HepG2 (cell line): ENCODE measurements around the gene NMNAT1. TPM values are rescaled to one million over a fixed set of nuclear protein-coding genes. Genes with fewer than 3 reads are reported as not detected.

ENCODE experiments used
- CBFB ChIP-seq: sonication (generic); formaldehyde crosslinking; IDR thresholded peaks from 2 replicates; pipeline ENCODE4 v1.4.0; 2020; ENCODE audit warnings: missing genetic modification reagents
- HHEX ChIP-seq: IDR thresholded peaks from 2 replicates; pipeline ENCODE4 v1.6.1; 2016; ENCODE audit warnings: control low read depth
- KDM5B ChIP-seq: sonication (generic); formaldehyde crosslinking; IDR thresholded peaks from 2 replicates; pipeline ENCODE4 v1.4.0; 2020; ENCODE audit warnings: missing genetic modification reagents, mild to moderate bottlenecking, borderline replicate concordance
- MED8 ChIP-seq: sonication (generic); formaldehyde crosslinking; IDR thresholded peaks from 2 replicates; pipeline ENCODE4 v1.8.1; 2023; ENCODE audit warnings: mild to moderate bottlenecking, missing genetic modification reagents; ENCODE audit not compliant: insufficient replicate concordance
- REPIN1 ChIP-seq: sonication (generic); formaldehyde crosslinking; IDR thresholded peaks from 2 replicates; pipeline ENCODE4 v1.8.0; 2022; ENCODE audit warnings: missing genetic modification reagents, low read depth, mild to moderate bottlenecking, borderline replicate concordance
- RFX5 ChIP-seq: IDR thresholded peaks from 2 replicates; pipeline ENCODE4 v1.6.1; 2011; ENCODE audit warnings: low read depth, low read length, improper control_type of control experiment
- RFXANK ChIP-seq: IDR thresholded peaks from 2 replicates; pipeline ENCODE4 v1.6.1; 2016
- SMC3 ChIP-seq: IDR thresholded peaks from 2 replicates; pipeline ENCODE4 v1.6.1; 2011; ENCODE audit warnings: low read length, improper control_type of control experiment
- SRSF4 ChIP-seq: fragments of 200-400 bp; formaldehyde crosslinking; IDR thresholded peaks from one replicate; pipeline ENCODE4 v1.6.1; 2018; ENCODE audit warnings: mild to moderate bottlenecking, low read depth, low read length, moderate library complexity; ENCODE audit not compliant: poor library complexity, severe bottlenecking
- ZFP90 ChIP-seq: sonication (generic); formaldehyde crosslinking; IDR thresholded peaks from 2 replicates; pipeline ENCODE4 v1.8.0; 2022; ENCODE audit warnings: missing genetic modification reagents, mild to moderate bottlenecking, inconsistent platforms, borderline replicate concordance
- ZNF207 ChIP-seq: fragments of 450-650 bp; IDR thresholded peaks from 2 replicates; pipeline ENCODE4 v1.6.1; 2016; ENCODE audit warnings: antibody characterized with exemption, borderline replicate concordance
- ZNF30 ChIP-seq: sonication (generic); formaldehyde crosslinking; IDR thresholded peaks from 2 replicates; pipeline ENCODE4 v1.5.0; 2020; ENCODE audit warnings: mild to moderate bottlenecking, missing genetic modification reagents
- ZNF34 ChIP-seq: sonication (generic); formaldehyde crosslinking; IDR thresholded peaks from 2 replicates; pipeline ENCODE4 v1.4.0; 2020; ENCODE audit warnings: mild to moderate bottlenecking, missing genetic modification reagents, borderline replicate concordance
- ZNF431 ChIP-seq: sonication (generic); formaldehyde crosslinking; IDR thresholded peaks from 2 replicates; pipeline ENCODE4 v1.9.0; 2022; ENCODE audit warnings: missing genetic modification reagents, low read depth, mild to moderate bottlenecking, borderline replicate concordance
- ZNF644 ChIP-seq: IDR thresholded peaks from 2 replicates; pipeline ENCODE4 v1.6.1; 2016; ENCODE audit warnings: low read depth
- ZNF674 ChIP-seq: sonication (generic); formaldehyde crosslinking; IDR thresholded peaks from 2 replicates; pipeline ENCODE4 v1.5.0; 2020; ENCODE audit warnings: low read depth, mild to moderate bottlenecking, missing genetic modification reagents
- ZSCAN21 ChIP-seq: sonication (generic); formaldehyde crosslinking; IDR thresholded peaks from 2 replicates; pipeline ENCODE4 v1.8.0; 2022; ENCODE audit warnings: mild to moderate bottlenecking, missing genetic modification reagents, moderate library complexity, borderline replicate concordance
- polyA plus RNA-seq, 8 experiments: library from polyadenylated mRNA; depleted of rRNA in 3 of 8; stranded (reverse) in 7 of 8; unstranded in 1 of 8; fragments of >200 nt; fragmentation: Illumina TruSeq in 4 of 8; extraction: Trizol in 4 of 8; gene quantifications; 2 replicates each; pipeline versions ENCODE4 v1.2.1 to v1.2.3, GENCODE V29; 2011 to 2016; ENCODE audit warnings: low read depth in 4 of 8, missing spikeins in 1 of 8, mixed read lengths in 1 of 8; ENCODE audit not compliant: insufficient read depth in 1 of 8
- total RNA-seq, 5 experiments: library from RNA; depleted of rRNA; stranded (reverse); fragments of >200 nt; fragmentation: Illumina TruSeq; extraction: Trizol; gene quantifications; 2 replicates each; pipeline ENCODE4 v1.2.3, GENCODE V29; 2016; ENCODE audit warnings: low read depth in 1 of 5
- TF ChIP-seq, protein P1 (sequence below): sonication (generic); formaldehyde crosslinking; IDR thresholded peaks from 2 replicates; pipeline ENCODE4 v1.8.1; 2022; ENCODE audit warnings: low read depth, mild to moderate bottlenecking, missing genetic modification reagents
- TF ChIP-seq, protein P2 (sequence below): sonication (generic); formaldehyde crosslinking; conservative IDR thresholded peaks from 2 replicates; pipeline ENCODE4 v1.4.0; 2020; ENCODE audit warnings: missing genetic modification reagents
- TF ChIP-seq, protein P3 (sequence below): sonication (generic); formaldehyde crosslinking; IDR thresholded peaks from 2 replicates; pipeline ENCODE4 v1.4.0; 2020; ENCODE audit warnings: mild to moderate bottlenecking, missing genetic modification reagents
- TF ChIP-seq, protein P4 (sequence below): IDR thresholded peaks from 2 replicates; pipeline ENCODE4 v1.6.1; 2012; ENCODE audit warnings: inconsistent platforms
- TF ChIP-seq, protein P5 (sequence below): sonication (generic); formaldehyde crosslinking; IDR thresholded peaks from 2 replicates; pipeline ENCODE4 v1.8.0; 2023; ENCODE audit warnings: mild to moderate bottlenecking, missing genetic modification reagents

The NMNAT1 gene
- total and polyA plus RNA-seq, 2 of the 13 experiments (the other 11 are each of a cell fraction or from before 2014, with no cell fraction given), result 5.6 to 12.2 TPM

DNA sequence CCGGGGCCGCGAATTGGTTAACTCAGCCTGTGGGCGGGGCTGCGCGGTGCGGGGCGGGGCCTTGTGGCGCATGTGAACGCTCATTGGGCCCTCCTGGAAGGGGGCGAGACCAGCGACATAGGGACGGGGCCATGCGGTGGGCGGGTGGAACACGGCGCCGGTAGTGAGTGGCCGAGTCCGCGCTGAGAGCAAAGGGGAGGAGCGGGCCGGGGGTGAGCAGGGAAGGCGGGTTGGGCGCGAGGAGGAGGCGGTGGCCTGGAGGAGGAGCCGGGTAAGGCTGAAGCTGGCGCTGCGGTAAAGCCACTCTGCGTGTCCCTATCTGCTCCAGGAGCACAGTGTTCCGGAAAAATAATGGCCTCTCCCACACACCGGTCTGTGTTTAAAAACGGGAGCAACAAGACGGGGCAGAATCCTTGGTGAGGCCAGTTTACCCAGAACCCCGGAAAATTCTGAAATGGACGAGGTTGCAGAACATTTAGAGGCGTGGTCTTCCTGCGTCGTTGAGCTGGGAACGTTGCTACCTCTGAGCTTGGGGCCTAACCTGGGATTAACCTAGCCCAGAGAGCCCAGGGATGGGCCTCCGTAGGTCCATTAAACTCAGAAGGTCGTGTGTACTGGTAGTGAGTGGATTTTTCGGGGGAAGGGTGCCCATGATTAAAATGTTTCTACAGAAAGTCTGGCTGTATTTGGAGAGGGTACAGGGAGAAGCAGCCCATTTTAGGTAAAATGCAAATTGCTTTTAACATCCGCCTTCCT, 32.7 kb upstream of the NMNAT1 start (continued):
- TF ChIP-seq KDM5B (CRISPR knock-in tag) (peak; percentile 52; the same call in 1 of the 2 replicates), HHEX (CRISPR knock-in tag) (no peak), ZNF644 (CRISPR knock-in tag) (no peak), REPIN1 (no peak), MED8 (CRISPR knock-in tag) (peak; percentile 63), ZNF30 (CRISPR knock-in tag) (no peak), SRSF4 (no peak), RFX5 (no peak), ZNF431 (CRISPR knock-in tag) (peak; percentile 30; the same call in 1 of the 2 replicates), ZNF674 (CRISPR knock-in tag) (no peak), SMC3 (no peak), ZNF34 (CRISPR knock-in tag) (no peak), RFXANK (CRISPR knock-in tag) (no peak), ZFP90 (CRISPR knock-in tag) (no peak), ZSCAN21 (CRISPR knock-in tag) (0 out of 2 replicates have a peak, but pooled peaks have one; percentile 42), ZNF207 (no peak), CBFB (0 out of 2 replicates have a peak, but pooled peaks have one; percentile 44)
- TF ChIP-seq, protein P1, sequence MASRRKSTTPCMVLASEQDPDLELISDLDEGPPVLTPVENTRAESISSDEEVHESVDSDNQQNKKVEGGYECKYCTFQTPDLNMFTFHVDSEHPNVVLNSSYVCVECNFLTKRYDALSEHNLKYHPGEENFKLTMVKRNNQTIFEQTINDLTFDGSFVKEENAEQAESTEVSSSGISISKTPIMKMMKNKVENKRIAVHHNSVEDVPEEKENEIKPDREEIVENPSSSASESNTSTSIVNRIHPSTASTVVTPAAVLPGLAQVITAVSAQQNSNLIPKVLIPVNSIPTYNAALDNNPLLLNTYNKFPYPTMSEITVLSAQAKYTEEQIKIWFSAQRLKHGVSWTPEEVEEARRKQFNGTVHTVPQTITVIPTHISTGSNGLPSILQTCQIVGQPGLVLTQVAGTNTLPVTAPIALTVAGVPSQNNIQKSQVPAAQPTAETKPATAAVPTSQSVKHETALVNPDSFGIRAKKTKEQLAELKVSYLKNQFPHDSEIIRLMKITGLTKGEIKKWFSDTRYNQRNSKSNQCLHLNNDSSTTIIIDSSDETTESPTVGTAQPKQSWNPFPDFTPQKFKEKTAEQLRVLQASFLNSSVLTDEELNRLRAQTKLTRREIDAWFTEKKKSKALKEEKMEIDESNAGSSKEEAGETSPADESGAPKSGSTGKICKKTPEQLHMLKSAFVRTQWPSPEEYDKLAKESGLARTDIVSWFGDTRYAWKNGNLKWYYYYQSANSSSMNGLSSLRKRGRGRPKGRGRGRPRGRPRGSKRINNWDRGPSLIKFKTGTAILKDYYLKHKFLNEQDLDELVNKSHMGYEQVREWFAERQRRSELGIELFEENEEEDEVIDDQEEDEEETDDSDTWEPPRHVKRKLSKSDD (CRISPR knock-in tag), result 0 out of 2 replicates have a peak, but pooled peaks have one; percentile 33
- TF ChIP-seq, protein P2, sequence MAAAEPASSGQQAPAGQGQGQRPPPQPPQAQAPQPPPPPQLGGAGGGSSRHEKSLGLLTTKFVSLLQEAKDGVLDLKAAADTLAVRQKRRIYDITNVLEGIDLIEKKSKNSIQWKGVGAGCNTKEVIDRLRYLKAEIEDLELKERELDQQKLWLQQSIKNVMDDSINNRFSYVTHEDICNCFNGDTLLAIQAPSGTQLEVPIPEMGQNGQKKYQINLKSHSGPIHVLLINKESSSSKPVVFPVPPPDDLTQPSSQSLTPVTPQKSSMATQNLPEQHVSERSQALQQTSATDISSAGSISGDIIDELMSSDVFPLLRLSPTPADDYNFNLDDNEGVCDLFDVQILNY (CRISPR knock-in tag), result no peak
- TF ChIP-seq, protein P3, sequence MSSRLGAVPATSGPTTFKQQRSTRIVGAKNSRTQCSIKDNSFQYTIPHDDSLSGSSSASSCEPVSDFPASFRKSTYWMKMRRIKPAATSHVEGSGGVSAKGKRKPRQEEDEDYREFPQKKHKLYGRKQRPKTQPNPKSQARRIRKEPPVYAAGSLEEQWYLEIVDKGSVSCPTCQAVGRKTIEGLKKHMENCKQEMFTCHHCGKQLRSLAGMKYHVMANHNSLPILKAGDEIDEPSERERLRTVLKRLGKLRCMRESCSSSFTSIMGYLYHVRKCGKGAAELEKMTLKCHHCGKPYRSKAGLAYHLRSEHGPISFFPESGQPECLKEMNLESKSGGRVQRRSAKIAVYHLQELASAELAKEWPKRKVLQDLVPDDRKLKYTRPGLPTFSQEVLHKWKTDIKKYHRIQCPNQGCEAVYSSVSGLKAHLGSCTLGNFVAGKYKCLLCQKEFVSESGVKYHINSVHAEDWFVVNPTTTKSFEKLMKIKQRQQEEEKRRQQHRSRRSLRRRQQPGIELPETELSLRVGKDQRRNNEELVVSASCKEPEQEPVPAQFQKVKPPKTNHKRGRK (CRISPR knock-in tag), result no peak
- TF ChIP-seq, protein P4, sequence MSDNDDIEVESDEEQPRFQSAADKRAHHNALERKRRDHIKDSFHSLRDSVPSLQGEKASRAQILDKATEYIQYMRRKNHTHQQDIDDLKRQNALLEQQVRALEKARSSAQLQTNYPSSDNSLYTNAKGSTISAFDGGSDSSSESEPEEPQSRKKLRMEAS, result peak; percentile 75
- TF ChIP-seq, protein P5, sequence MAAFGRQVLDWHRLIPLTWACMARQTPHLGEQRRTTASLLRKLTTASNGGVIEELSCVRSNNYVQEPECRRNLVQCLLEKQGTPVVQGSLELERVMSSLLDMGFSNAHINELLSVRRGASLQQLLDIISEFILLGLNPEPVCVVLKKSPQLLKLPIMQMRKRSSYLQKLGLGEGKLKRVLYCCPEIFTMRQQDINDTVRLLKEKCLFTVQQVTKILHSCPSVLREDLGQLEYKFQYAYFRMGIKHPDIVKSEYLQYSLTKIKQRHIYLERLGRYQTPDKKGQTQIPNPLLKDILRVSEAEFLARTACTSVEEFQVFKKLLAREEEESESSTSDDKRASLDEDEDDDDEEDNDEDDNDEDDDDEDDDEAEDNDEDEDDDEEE (CRISPR knock-in tag), result no peak
